Measurements from ENCODE around the gene TAS2R42.

TAS2R42 gene

DNA sequence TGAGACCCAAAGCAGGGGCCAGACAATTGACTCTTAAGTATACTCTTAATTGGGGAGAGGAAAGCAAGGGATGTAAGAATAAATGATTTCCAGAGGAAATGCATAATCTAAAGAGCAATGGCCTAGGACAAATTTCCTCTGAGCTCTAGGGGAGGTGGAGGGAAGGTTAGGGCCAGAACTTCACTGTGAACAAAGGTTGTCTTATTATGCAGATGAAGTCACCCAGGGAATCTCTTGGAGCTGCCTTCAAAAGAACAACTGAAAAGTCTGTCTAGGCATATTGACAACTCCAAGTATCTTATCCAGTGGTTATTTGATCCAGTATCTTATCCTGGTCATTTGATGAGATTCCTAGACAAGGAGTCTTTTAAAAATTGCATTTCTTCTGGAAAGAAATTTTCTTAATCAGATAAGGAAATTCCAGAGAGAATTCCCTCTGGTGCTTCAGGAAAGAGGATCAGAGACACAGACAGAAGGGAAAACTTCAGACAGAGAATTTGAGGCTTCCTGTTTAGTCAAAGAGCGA lies 32.3 kb downstream of the TAS2R42 start:
- TF ChIP-seq, protein P1, sequence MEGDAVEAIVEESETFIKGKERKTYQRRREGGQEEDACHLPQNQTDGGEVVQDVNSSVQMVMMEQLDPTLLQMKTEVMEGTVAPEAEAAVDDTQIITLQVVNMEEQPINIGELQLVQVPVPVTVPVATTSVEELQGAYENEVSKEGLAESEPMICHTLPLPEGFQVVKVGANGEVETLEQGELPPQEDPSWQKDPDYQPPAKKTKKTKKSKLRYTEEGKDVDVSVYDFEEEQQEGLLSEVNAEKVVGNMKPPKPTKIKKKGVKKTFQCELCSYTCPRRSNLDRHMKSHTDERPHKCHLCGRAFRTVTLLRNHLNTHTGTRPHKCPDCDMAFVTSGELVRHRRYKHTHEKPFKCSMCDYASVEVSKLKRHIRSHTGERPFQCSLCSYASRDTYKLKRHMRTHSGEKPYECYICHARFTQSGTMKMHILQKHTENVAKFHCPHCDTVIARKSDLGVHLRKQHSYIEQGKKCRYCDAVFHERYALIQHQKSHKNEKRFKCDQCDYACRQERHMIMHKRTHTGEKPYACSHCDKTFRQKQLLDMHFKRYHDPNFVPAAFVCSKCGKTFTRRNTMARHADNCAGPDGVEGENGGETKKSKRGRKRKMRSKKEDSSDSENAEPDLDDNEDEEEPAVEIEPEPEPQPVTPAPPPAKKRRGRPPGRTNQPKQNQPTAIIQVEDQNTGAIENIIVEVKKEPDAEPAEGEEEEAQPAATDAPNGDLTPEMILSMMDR (IDR thresholded peaks at IDR 0.05) = no peak
- H3K27ac ChIP-seq = no peak overlapping the region
- no peaks in the 10 kb centered on the region for H3K27me3 ChIP-seq (ENCODE audit: control insufficient read depth, insufficient read depth, low read length)
- no peaks in the 10 kb centered on the region for H3K4me1 ChIP-seq
- H3K4me2 ChIP-seq (ENCODE audit: low read length) = no peak overlapping the region
- no peak overlapping the region for H2AFZ ChIP-seq
- H3K4me3 ChIP-seq (ENCODE audit: low read depth, low read length) = no peak overlapping the region
- H3K36me3 ChIP-seq (ENCODE audit: control insufficient read depth, insufficient read depth, low read length) = no peaks in the 10 kb centered on the region
- H3K9me3 ChIP-seq (ENCODE audit: control insufficient read depth, low read length) = no peaks in the 10 kb centered on the region
- H3K79me2 ChIP-seq = peaks cover 25% of the 10 kb centered on the region
- H3K9ac ChIP-seq = no peak overlapping the region

DNA sequence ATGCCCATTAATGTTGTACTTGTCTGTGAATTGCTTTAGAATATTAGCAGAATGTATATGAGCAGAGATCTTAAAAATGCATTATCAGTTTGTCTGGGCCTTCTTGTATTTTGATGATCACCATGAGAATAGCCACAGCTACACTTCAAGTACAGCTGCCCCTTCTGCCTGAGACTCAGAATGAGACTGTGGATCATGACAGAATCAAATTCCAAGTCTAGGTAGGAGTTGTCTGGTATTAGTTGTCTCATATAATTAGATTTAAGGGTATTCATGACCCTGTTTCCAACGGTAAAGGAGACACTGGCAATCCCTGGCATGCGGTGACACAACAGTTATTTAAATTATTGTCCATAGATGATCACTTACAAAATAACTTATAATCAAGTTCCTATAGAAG lies 34.0 kb downstream of the TAS2R42 start:
- TF ChIP-seq, protein P1 (IDR thresholded peaks at IDR 0.05) = no peak
- H3K79me2 ChIP-seq = peaks cover 17% of the 10 kb centered on the region
- H3K9ac ChIP-seq = no peak overlapping the region
- H2AFZ ChIP-seq = no peak overlapping the region
- H3K4me1 ChIP-seq = no peaks in the 10 kb centered on the region
- no peak overlapping the region for H3K27ac ChIP-seq
- H3K27me3 ChIP-seq (ENCODE audit: control insufficient read depth, insufficient read depth, low read length) = no peaks in the 10 kb centered on the region
- H3K4me3 ChIP-seq (ENCODE audit: low read depth, low read length) = no peak overlapping the region
- H3K36me3 ChIP-seq (ENCODE audit: control insufficient read depth, insufficient read depth, low read length) = no peaks in the 10 kb centered on the region
- no peak overlapping the region for H3K4me2 ChIP-seq (ENCODE audit: low read length)
- no peaks in the 10 kb centered on the region for H3K9me3 ChIP-seq (ENCODE audit: control insufficient read depth, low read length)

DNA sequence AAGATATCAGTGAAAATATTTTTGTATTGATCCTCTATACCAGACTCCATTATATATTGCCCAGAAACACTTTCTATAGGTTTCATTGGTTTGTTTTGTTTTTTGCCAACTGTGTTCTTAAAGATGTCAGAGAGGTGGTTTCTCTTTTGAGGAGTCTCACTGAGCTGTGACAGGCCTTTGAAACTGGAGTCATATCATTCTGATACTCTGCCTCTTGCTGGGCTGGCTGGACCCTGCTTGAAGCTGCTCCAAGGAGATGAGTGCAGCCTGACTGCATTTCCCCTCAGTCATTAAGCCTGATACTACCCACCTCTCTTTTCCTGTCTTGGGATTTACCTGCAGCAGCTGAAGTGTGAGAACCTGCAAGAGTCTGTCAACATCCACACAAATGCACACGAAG lies 35.9 kb downstream of the TAS2R42 start:
- Histone ChIP-seq H2AFZ (no peak overlapping the region), H3K27ac (no peak overlapping the region), H3K27me3 (ENCODE audit: control insufficient read depth, insufficient read depth, low read length) (no peaks in the 10 kb centered on the region), H3K9me3 (ENCODE audit: control insufficient read depth, low read length) (no peaks in the 10 kb centered on the region), H3K4me3 (ENCODE audit: low read depth, low read length) (no peak overlapping the region), H3K79me2 (peaks cover 21% of the 10 kb centered on the region), H3K4me1 (no peaks in the 10 kb centered on the region), H3K4me2 (ENCODE audit: low read length) (no peak overlapping the region), H3K36me3 (ENCODE audit: control insufficient read depth, insufficient read depth, low read length) (no peaks in the 10 kb centered on the region), H3K9ac (no peak overlapping the region)
- TF ChIP-seq, protein P1 (IDR thresholded peaks at IDR 0.05) = no peak

DNA sequence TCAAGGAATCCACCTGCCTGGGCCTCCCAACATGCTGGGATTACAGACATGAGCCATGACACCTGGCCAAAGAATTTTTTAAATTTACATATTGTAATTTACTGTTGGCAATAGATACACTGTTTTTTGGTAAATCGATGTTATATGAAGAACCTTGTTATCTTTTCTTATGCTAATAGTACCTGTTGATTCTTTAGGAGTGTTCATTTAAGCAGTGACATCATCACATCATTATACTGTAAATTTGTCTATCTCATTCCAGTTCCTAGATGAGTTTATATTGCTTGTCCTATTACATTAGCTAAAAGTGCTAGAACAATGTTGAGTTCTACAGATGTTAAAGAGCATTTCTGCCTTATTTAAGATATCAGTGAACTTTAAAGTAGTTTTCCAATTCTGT lies 39.3 kb downstream of the TAS2R42 start:
- no peak overlapping the region for H3K4me3 ChIP-seq (ENCODE audit: low read depth, low read length)
- H3K9ac ChIP-seq = no peak overlapping the region
- no peaks in the 10 kb centered on the region for H3K36me3 ChIP-seq (ENCODE audit: control insufficient read depth, insufficient read depth, low read length)
- no peaks in the 10 kb centered on the region for H3K27me3 ChIP-seq (ENCODE audit: control insufficient read depth, insufficient read depth, low read length)
- TF ChIP-seq, protein P1 (IDR thresholded peaks at IDR 0.05) = no peak
- no peaks in the 10 kb centered on the region for H3K9me3 ChIP-seq (ENCODE audit: control insufficient read depth, low read length)
- no peak overlapping the region for H2AFZ ChIP-seq
- H3K4me1 ChIP-seq = no peaks in the 10 kb centered on the region
- peaks cover 22% of the 10 kb centered on the region for H3K79me2 ChIP-seq
- no peak overlapping the region for H3K4me2 ChIP-seq (ENCODE audit: low read length)
- H3K27ac ChIP-seq = no peak overlapping the region

DNA sequence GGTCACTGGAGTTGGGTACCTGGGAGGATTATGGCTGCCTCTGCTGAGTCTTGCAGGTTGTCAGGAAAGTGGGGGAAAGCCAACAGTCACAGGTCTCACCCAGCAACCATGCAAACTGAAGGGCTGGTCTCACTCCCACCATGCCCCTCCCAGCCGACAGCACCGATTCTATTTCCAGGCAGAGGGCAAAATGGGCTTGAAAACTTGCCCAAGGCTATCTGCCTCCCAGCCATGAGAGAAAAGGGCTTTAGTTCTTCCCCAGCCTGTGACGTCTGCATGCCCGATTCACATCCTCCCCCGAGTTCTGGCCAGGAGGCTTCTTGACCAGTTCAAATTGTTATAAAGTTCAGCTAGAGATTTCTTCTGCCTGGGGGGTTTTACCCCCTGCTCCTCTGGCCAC lies 42.4 kb downstream of the TAS2R42 start:
- H3K27me3 ChIP-seq (ENCODE audit: control insufficient read depth, insufficient read depth, low read length) = no peaks in the 10 kb centered on the region
- H2AFZ ChIP-seq = no peak overlapping the region
- no peak overlapping the region for H3K27ac ChIP-seq
- TF ChIP-seq, protein P1 (IDR thresholded peaks at IDR 0.05) = no peak
- no peak overlapping the region for H3K4me2 ChIP-seq (ENCODE audit: low read length)
- H3K9ac ChIP-seq = no peak overlapping the region
- H3K79me2 ChIP-seq = peaks cover 28% of the 10 kb centered on the region
- H3K9me3 ChIP-seq (ENCODE audit: control insufficient read depth, low read length) = no peaks in the 10 kb centered on the region
- no peaks in the 10 kb centered on the region for H3K36me3 ChIP-seq (ENCODE audit: control insufficient read depth, insufficient read depth, low read length)
- no peak overlapping the region for H3K4me3 ChIP-seq (ENCODE audit: low read depth, low read length)
- H3K4me1 ChIP-seq = no peaks in the 10 kb centered on the region
